ENCODE data around the gene AXL.
"Not testable (repeated sequence)": the region's sequence is repeated elsewhere in the genome, so short reads cannot be mapped to it uniquely, and the experiment has no call there.

Gene AXL

GRCh38 chr19:41218615-41219507, at the start of gene AXL:
Gene AXL, plus strand, starts transcription at chr19:41219223. Its CDS starts 170 bp downstream, at chr19:41219393.
- no peak within 1 kb of the TSS for H3K27ac Mint-ChIP-seq
- peaks cover 17% of the 10 kb centered on the region for H3K4me1 Mint-ChIP-seq
- peaks cover 2% of the 10 kb centered on the region for H3K36me3 Mint-ChIP-seq
- no peak within 1 kb of the TSS for H3K4me3 Mint-ChIP-seq
- H3K9me3 Mint-ChIP-seq: no peaks in the 10 kb centered on the region
- DNase-seq (ENCODE audit: low spot score in 2 of 2): no peak
- peaks cover 38% of the 10 kb centered on the region for H3K27me3 Mint-ChIP-seq
- ATAC-seq (ENCODE audit: low read depth): no peak

DNA sequence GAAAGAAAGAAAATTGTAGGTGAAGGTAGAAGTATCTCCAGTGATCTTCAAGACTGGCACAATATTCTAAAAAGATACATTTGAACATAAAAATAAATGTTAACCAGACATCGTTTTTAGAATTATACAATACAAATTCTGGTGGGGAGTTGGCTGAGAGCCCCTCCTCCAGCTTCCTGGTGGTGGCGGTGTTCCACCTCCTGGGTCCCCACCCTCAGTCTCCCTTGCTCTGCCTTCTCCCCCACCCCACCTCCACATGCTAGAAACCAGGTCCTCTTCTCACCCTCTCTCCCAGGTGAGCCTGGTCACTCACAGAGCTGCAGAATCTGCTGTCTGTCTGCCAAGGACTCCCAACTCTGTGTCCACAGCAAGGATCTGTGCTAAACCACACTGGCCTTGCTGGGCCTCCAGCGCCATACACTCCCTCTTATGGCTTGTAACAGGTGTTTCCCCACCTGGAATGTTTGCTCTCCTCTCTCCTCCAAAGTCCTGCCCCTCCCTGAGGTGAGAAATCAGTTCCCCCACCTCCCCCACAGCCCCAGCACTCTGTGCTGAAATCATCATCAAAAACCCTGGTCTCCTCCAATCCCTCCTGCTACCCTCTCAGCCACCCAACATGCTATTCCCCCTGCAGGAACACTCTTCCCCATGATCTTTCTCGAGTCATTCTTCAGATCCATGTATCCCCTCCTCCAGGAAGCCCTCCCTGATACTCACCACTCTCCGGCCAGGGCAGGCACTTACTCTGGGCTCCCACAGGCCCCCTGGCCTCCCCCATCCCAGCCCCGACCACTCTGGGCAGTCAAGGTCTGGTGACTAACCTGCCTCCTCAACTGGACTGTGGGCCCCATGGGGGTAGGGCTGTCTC, 46.5 kb upstream of the AXL start:
- Mint-ChIP-seq H3K27ac (no peak overlapping the region), H3K4me1 (peaks cover 6% of the 10 kb centered on the region), H3K9me3 (no peaks in the 10 kb centered on the region), H3K27me3 (peaks cover 10% of the 10 kb centered on the region), H3K36me3 (no peaks in the 10 kb centered on the region), H3K4me3 (no peak overlapping the region)
- no peak for DNase-seq (ENCODE audit: low spot score in 2 of 2)
- ATAC-seq (ENCODE audit: low read depth): no peak

DNA sequence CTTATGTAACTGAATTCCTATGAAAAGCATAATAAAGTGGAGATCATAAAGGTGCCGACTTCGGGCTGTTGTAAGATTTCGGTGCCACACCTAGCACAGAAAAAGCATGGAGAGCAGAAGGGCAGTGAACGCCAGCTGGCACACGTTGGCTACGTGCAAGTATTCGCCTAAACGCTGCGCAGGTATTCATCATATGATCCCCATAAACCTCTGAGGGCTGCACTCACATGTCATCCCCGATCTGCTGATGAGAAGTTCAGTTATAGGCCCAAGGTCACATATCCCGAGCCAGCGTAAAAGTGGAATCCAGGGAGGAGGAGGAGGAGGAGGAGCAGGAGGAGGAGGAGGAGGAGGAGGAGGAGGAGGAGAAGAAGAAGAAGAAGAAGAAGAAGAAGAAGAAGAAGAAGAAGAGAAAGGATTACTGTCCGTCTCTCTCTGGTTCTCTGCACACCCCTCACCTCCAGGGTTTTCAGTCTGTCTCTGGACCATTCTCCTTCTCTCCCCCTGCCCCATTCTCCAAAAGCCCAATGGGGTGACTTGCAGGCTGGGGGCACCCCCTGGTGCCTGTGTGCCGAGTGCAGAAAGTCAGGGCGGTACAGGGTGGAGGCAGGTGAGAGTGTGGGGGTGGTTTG, 44.6 kb upstream of the AXL start:
- peaks cover 6% of the 10 kb centered on the region for H3K4me1 Mint-ChIP-seq
- H3K36me3 Mint-ChIP-seq: no peaks in the 10 kb centered on the region
- ATAC-seq (ENCODE audit: low read depth) (no peak), DNase-seq (ENCODE audit: low spot score in 2 of 2) (no peak)
- peaks cover 5% of the 10 kb centered on the region for H3K27me3 Mint-ChIP-seq
- no peak overlapping the region for H3K27ac Mint-ChIP-seq
- no peaks in the 10 kb centered on the region for H3K9me3 Mint-ChIP-seq
- H3K4me3 Mint-ChIP-seq: no peak overlapping the region

DNA sequence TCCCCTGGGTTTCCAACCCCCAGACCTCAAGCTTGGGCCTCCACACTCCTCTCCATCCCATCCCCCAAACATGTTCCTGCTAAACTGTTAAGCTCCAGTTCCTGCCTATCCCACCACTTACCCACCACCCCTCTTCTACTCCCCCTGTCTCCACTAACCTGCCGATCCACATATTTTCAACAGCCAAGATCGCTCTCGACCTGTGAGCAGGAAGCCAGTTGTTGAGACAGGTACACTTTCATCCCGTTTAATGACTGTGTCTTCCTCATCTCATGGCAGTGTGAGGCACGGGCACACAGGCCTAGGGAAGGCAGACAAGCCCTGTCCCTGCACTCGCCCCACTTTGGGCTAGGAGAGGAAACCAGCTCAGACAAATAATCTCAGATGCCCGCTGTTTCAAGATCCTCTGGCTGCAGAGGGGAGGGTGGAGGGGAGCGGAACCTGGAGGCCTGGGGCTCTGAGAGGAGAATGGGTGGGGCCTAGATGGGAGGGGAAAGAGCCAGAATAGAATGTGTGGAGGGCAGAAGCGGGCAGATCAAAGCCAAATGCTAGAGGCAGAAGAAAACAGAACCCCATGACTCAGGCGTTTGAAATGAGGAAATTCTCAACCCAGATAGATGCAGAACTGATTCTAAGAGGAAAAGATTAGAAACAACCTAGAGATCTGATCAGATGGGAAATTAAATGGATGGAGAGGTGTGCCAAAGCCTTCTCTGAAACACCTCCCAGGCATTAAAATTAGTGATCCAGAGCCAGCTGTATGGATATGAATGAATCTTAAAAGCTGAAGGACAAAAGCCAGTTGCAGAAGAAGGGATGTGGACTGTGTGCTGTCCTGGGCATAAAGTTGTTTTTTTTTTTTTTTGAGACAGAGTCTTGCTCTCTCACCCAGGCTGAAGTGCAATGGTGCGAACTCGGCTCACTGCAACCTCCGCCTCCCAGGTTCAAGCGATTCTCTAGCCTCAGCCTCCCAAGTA, 42.9 kb upstream of the AXL start:
- H3K4me1 Mint-ChIP-seq: peaks cover 6% of the 10 kb centered on the region
- no peaks in the 10 kb centered on the region for H3K36me3 Mint-ChIP-seq
- peaks cover 5% of the 10 kb centered on the region for H3K27me3 Mint-ChIP-seq
- no peak overlapping the region for H3K27ac Mint-ChIP-seq
- H3K4me3 Mint-ChIP-seq: no peak overlapping the region
- no peaks in the 10 kb centered on the region for H3K9me3 Mint-ChIP-seq
- ATAC-seq (ENCODE audit: low read depth): peak; percentile 32
- no peak for DNase-seq (ENCODE audit: low spot score in 2 of 2)

DNA sequence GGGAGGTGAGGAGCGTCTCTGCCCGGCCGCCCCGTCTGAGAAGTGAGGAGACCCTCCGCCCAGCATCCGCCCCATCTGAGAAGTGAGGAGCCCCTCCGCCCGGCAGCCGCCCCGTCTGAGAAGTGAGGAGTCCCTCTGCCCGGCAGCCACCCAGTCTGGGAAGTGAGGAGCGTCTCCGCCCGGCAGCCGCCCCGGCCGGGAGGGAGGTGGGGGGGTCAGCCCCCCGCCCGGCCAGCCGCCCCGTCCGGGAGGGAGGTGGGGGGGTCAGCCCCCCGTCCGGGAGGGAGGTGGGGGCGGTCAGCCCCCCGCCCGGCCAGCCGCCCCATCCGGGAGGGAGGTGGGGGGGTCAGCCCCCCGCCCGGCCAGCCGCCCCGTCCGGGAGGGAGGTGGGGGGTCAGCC, 38.9 kb upstream of the AXL start:
- not testable (repeated sequence) for H3K27me3 Mint-ChIP-seq; H3K27ac Mint-ChIP-seq; H3K36me3 Mint-ChIP-seq; H3K4me1 Mint-ChIP-seq; H3K4me3 Mint-ChIP-seq; ATAC-seq (ENCODE audit: low read depth); DNase-seq (ENCODE audit: low spot score in 2 of 2); H3K9me3 Mint-ChIP-seq

DNA sequence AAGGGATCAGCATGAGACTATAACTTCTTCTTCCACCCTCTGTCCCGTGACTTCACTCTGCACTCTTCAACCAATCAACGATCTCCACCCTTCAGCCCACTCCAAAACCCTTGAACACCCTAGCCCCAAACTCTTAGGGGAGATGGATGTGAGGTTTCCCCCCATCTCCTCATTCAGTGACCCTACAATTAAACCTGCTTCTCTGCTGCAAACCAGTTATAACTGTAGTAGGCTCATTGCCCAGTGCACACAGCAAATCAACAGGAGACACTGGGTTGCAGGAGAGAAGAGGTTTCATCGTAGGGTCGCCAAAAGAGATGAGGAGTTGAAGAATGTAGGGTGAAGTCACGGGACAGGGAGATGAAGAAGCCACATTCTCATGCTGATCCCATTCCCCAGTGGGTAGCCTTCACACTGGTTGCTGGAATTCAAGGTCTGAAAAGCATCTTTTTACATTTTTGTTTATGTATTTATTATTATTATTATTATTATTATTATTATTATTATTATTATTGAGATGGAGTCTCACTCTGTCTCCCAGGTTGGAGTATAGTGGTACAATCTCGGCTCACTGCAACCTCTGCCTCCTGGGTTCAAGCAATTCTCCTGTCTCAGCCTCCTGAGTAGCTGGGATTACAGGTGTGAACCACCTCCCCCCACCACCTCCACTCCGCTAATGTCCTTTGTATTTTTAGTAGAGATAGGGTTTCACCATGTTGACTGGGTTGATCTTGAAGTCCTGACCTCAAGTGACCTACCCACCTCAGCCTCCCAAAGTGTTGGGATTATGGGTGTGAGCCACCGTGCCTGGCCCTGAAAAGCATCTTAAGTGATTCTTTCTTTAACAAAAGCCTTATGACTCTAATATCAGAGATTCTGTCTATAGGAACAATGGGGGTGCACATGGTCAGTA, 31.8 kb upstream of the AXL start:
- no peak for ATAC-seq (ENCODE audit: low read depth)

DNA sequence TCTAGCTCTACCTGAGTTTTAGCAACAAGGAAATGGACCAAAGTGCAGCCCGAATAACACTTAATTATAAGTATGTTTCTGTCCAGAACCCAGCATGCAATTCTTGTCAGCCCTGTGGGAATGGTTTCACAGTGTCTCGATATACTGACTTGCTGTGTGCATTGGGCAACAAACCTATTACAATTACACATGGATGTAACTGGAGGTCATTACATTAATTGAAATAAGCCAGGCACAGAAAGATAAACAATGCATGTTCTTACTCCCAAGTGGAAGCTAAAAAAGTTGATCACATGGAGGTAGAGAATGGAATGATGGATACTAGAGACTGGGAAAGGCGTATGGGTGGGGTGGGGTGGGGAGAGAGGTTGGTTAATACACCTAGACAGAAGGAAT, 31.1 kb upstream of the AXL start:
- Mint-ChIP-seq H3K4me1 (peaks cover 2% of the 10 kb centered on the region), H3K9me3 (no peaks in the 10 kb centered on the region), H3K4me3 (no peak overlapping the region), H3K36me3 (no peaks in the 10 kb centered on the region), H3K27ac (no peak overlapping the region), H3K27me3 (peaks cover 23% of the 10 kb centered on the region)
- ATAC-seq (ENCODE audit: low read depth) (no peak), DNase-seq (ENCODE audit: low spot score in 2 of 2) (no peak)

More for the DNA sequence above, 31.8 kb upstream of the AXL start:
- Mint-ChIP-seq H3K27ac (no peak overlapping the region), H3K27me3 (peaks cover 19% of the 10 kb centered on the region), H3K9me3 (no peaks in the 10 kb centered on the region), H3K4me1 (no peaks in the 10 kb centered on the region), H3K36me3 (no peaks in the 10 kb centered on the region), H3K4me3 (no peak overlapping the region)
- no peak for DNase-seq (ENCODE audit: low spot score in 2 of 2)

DNA sequence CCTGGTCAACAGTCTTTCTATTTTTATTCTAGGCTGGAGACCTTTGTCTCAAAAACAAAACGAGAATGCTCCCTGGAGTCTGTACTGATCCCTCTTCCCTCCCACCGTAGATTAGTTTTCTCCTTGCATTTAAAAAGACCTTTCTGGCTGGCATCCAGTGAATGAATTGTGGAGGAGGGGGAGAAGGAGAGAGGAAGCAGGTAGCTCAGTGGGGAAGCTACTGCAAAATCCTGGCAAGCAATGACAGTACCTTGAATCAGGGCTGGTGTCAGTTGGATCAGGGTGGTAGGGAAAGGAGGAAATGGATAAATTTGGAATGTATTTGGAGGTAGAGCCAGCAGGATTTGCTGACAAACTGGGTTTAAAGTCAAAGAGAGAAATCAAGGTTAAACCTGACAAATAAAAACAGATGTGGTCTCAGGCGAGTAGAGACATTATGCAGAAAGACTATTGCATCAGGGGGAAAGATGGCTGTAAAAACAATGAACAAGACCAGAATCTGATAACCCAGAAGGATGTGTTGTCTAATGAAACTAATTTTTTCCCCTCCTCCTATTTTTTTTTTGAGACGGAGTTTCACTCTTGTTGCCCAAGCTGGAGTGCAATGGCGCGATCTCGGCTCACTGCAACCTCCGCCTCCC, 29.5 kb upstream of the AXL start:
- H3K4me1 Mint-ChIP-seq: peaks cover 6% of the 10 kb centered on the region
- ATAC-seq (ENCODE audit: low read depth): no peak
- no peaks in the 10 kb centered on the region for H3K36me3 Mint-ChIP-seq
- no peak overlapping the region for H3K4me3 Mint-ChIP-seq
- H3K27ac Mint-ChIP-seq: no peak overlapping the region
- no peak for DNase-seq (ENCODE audit: low spot score in 2 of 2)
- peaks cover 26% of the 10 kb centered on the region for H3K27me3 Mint-ChIP-seq
- no peaks in the 10 kb centered on the region for H3K9me3 Mint-ChIP-seq

GRCh38 chr19:41192574-41193429, 26.2 kb upstream of the AXL start, which contains the start of gene CYP2S1:
Gene CYP2S1, plus strand, starts transcription at chr19:41193219. Its CDS starts 46 bp downstream, at chr19:41193265.
- Mint-ChIP-seq H3K4me3 (no peak within 1 kb of the TSS), H3K9me3 (no peaks in the 10 kb centered on the region), H3K27me3 (peaks cover 36% of the 10 kb centered on the region), H3K36me3 (no peaks in the 10 kb centered on the region), H3K27ac (peak within 1 kb of the TSS; percentile 12), H3K4me1 (peaks cover 11% of the 10 kb centered on the region)
- ATAC-seq (ENCODE audit: low read depth) (no peak), DNase-seq (ENCODE audit: low spot score in 2 of 2) (no peak)

GRCh38 chr19:41193430-41194156, 25.4 kb upstream of the AXL start:
- H3K27ac Mint-ChIP-seq: peak overlapping the region; percentile 12
- no peaks in the 10 kb centered on the region for H3K9me3 Mint-ChIP-seq
- H3K4me3 Mint-ChIP-seq: no peak overlapping the region
- no peaks in the 10 kb centered on the region for H3K36me3 Mint-ChIP-seq
- no peak for DNase-seq (ENCODE audit: low spot score in 2 of 2)
- H3K27me3 Mint-ChIP-seq: peaks cover 37% of the 10 kb centered on the region
- peaks cover 14% of the 10 kb centered on the region for H3K4me1 Mint-ChIP-seq
- ATAC-seq (ENCODE audit: low read depth): no peak

GRCh38 chr19:41194157-41194552, 24.9 kb upstream of the AXL start:
- Mint-ChIP-seq H3K27ac (peak overlapping the region; percentile 12), H3K27me3 (peaks cover 42% of the 10 kb centered on the region)

More at GRCh38 chr19:41194157-41194552, 24.9 kb upstream of the AXL start:
- no peaks in the 10 kb centered on the region for H3K9me3 Mint-ChIP-seq
- no peak overlapping the region for H3K4me3 Mint-ChIP-seq
- DNase-seq (ENCODE audit: low spot score in 2 of 2) (no peak), ATAC-seq (ENCODE audit: low read depth) (no peak)
- peaks cover 14% of the 10 kb centered on the region for H3K4me1 Mint-ChIP-seq
- H3K36me3 Mint-ChIP-seq: no peaks in the 10 kb centered on the region
